Right lobe of liver (tissue), 6 donors: ENCODE data around the gene LRRTM4. TPM values are rescaled to one million over a fixed set of nuclear protein-coding genes. Genes with fewer than 3 reads are reported as not detected.

Experiments used
- ATAC-seq, 4 donors: fragments of 200-7000 bp; cut with Tn5 transposase; one replicate each; pipeline ENCODE4 v1.9.1; 2020; ENCODE audit warnings: mild to moderate bottlenecking in 4 of 4, moderate library complexity in 4 of 4
- DNase-seq, 3 donors: peaks; one replicate each; pipeline ENCODE4 v3.0.0-alpha.2; 2020
- H3K27ac ChIP-seq, 3 donors: fragments of 200-600 bp; one replicate each; pipeline ENCODE4 v1.8.0; 2022
- H3K27me3 ChIP-seq, 2 donors: fragments of 200-600 bp; one replicate each; pipeline ENCODE4 v1.8.0; 2022
- H3K36me3 ChIP-seq, 4 donors: fragments of 200-600 bp; sonication (generic) in 1 of 4; one replicate each; pipeline versions ENCODE4 v1.5.1 to v1.8.0; 2017 to 2022; ENCODE audit warnings: control low read depth in 1 of 4
- H3K4me1 ChIP-seq, 4 donors: fragments of 200-600 bp; sonication (generic) in 1 of 4; one replicate each; pipeline versions ENCODE4 v1.5.1 to v1.8.0; 2017 to 2022; ENCODE audit warnings: control low read depth in 1 of 4
- H3K4me3 ChIP-seq, 3 donors: fragments of 200-600 bp; one replicate each; pipeline ENCODE4 v1.8.0; 2022
- H3K9me3 ChIP-seq, 4 donors: fragments of 200-600 bp; sonication (generic) in 1 of 4; one replicate each; pipeline versions ENCODE4 v1.5.1 to v1.8.0; 2017 to 2022; ENCODE audit warnings: control low read depth in 1 of 4
- POLR2A ChIP-seq: fragments of 450-650 bp; IDR thresholded peaks from one replicate; pipeline ENCODE4 v1.6.1; 2017; ENCODE audit warnings: antibody characterized with exemption, mild to moderate bottlenecking
- WGBS: methylation state at CpG from one replicate; pipeline ENCODE4 v1.1.6; 2018; ENCODE audit warnings: low coverage, low lambda C conversion rate; ENCODE audit not compliant: insufficient coverage; ENCODE audit errors: missing lambda C conversion rate; 5-methylcytosine and 5-hydroxymethylcytosine counted together
- intact Hi-C, 2 donors: fragments of 100-400 bp; cut with DNase I; formaldehyde crosslinking; loops; one replicate each; pipeline versions ENCODE4 v1.11.2 to v1.14.1; 2022
- total RNA-seq, 6 experiments: library from RNA; depleted of rRNA in 2 of 6; stranded (reverse); fragments of >200 nt in 2 of 6; fragmentation: NEBNext Ultra II Directional in 3 of 6; extraction: Animal tissue kit (Norgen Biotek cat#: 25700) in 3 of 6; gene quantifications; one replicate each; pipeline versions ENCODE4 v1.1.0 to v1.2.4, GENCODE V29; 2016 to 2023
- TF ChIP-seq, protein P1 (sequence below), 4 donors: fragments of 200-600 bp in 3 of 4; fragments of 450-650 bp in 1 of 4; IDR thresholded peaks; one replicate each; pipeline versions ENCODE4 v1.5.1 to v1.8.0; 2016 to 2022; ENCODE audit warnings: antibody characterized with exemption in 4 of 4, mild to moderate bottlenecking in 2 of 4
- donor health status: DM: no; HTN: yes; CAD: no.
- donor health status: DM: no; HTN: no; CAD: no.
- donor health status: DM: no; HTN: no; CAD: no.
- donor health status: DM: no; HTN: yes; CAD: no.
- donor health status: DM: no; HTN: yes; CAD: no.

The LRRTM4 gene
- total RNA-seq, 6 experiments from 2014 or later, result 0.09 to 0.10 (median 0.09) TPM; not detected in 3

GRCh38 chr2:77314721-77315120 lies 207.5 kb downstream of the LRRTM4 start:
- ATAC-seq (no peak), DNase-seq (no peak)
- TF ChIP-seq, protein P1, sequence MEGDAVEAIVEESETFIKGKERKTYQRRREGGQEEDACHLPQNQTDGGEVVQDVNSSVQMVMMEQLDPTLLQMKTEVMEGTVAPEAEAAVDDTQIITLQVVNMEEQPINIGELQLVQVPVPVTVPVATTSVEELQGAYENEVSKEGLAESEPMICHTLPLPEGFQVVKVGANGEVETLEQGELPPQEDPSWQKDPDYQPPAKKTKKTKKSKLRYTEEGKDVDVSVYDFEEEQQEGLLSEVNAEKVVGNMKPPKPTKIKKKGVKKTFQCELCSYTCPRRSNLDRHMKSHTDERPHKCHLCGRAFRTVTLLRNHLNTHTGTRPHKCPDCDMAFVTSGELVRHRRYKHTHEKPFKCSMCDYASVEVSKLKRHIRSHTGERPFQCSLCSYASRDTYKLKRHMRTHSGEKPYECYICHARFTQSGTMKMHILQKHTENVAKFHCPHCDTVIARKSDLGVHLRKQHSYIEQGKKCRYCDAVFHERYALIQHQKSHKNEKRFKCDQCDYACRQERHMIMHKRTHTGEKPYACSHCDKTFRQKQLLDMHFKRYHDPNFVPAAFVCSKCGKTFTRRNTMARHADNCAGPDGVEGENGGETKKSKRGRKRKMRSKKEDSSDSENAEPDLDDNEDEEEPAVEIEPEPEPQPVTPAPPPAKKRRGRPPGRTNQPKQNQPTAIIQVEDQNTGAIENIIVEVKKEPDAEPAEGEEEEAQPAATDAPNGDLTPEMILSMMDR (IDR thresholded peaks at IDR 0.05), result no peak
- no peak for TF ChIP-seq POLR2A
- no peaks in the 10 kb centered on the region for H3K27me3 ChIP-seq
- no peak overlapping the region for H3K27ac ChIP-seq
- no peak overlapping the region for H3K4me3 ChIP-seq
- no peaks in the 10 kb centered on the region for H3K36me3 ChIP-seq
- no peaks in the 10 kb centered on the region for H3K9me3 ChIP-seq
- 29% methylated on average over 5 of the region's 5 CpGs for WGBS
- H3K4me1 ChIP-seq, result no peaks in the 10 kb centered on the region
- intact Hi-C loops, result no loop called here

DNA sequence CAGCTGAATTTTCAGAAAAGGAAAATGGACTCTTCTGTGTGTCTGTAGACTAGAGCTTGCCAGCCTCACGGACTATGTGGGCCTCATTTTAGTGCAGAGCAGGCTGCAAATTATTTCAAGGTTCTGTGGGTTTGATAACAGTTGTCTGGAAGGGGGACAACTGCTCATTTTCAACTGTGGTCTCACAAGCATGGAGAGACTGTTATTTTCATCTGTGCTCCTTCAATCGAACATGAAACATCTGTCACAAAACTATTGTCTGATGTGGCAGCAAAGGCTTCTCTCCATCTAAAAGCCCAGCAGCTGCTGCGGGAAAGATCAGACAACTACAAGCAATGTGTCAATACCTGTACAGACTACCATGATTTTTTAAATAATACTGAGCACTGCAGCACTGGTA lies 211.8 kb downstream of the LRRTM4 start:
- TF ChIP-seq POLR2A, result no peak
- H3K27ac ChIP-seq, result no peak overlapping the region
- no peaks in the 10 kb centered on the region for H3K4me1 ChIP-seq
- WGBS, result 34% methylated on average over 3 of the region's 3 CpGs
- H3K4me3 ChIP-seq, result no peak overlapping the region
- H3K27me3 ChIP-seq, result no peaks in the 10 kb centered on the region
- DNase-seq (no peak), ATAC-seq (no peak)
- H3K36me3 ChIP-seq, result no peaks in the 10 kb centered on the region
- intact Hi-C loops, result no loop called here
- no peaks in the 10 kb centered on the region for H3K9me3 ChIP-seq

- intact Hi-C loops, result no loop called here
- Histone ChIP-seq H3K4me3 (no peak overlapping the region), H3K27me3 (no peaks in the 10 kb centered on the region), H3K36me3 (no peaks in the 10 kb centered on the region), H3K4me1 (no peaks in the 10 kb centered on the region), H3K9me3 (no peaks in the 10 kb centered on the region), H3K27ac (no peak overlapping the region)
- ATAC-seq (no peak), DNase-seq (no peak)
- TF ChIP-seq POLR2A, result no peak
- TF ChIP-seq, protein P1 (IDR thresholded peaks at IDR 0.05), result no peak
- 53% methylated on average over 2 of the region's 2 CpGs for WGBS
Observed at GRCh38 chr2:77309725-77310124, 212.5 kb downstream of the LRRTM4 start.

GRCh38 chr2:77301441-77301840 lies 220.7 kb downstream of the LRRTM4 start:
- no peaks in the 10 kb centered on the region for H3K36me3 ChIP-seq
- no peak for DNase-seq
- H3K4me3 ChIP-seq, result no peak overlapping the region
- no peaks in the 10 kb centered on the region for H3K27me3 ChIP-seq
- no peaks in the 10 kb centered on the region for H3K4me1 ChIP-seq
- TF ChIP-seq, protein P1 (IDR thresholded peaks at IDR 0.05), result no peak
- no peak for TF ChIP-seq POLR2A
- no peak overlapping the region for H3K27ac ChIP-seq
- no peaks in the 10 kb centered on the region for H3K9me3 ChIP-seq
- ATAC-seq, result no peak
- intact Hi-C loops, result no loop called here
- WGBS, result 30% methylated on average over 1 of the region's 1 CpG

DNA sequence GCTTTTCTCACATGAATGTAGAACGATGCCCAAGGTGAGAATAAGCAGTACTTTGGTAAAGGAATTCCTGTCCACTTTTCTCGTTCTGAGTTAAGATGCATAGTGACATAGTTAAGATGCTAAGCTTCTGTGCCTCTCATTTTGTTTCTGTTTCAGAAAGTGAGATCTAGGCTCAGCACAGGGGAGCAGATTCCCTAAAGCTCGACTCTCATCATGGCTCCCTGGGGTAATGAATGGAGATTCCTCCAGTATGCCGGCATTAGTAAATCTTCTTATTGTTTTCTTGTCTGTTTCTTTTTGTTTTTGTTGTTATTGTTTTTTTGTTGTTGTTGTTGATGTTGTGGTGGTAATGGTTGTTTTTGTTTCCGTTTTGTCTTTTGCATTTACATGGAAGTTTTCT lies 225.4 kb downstream of the LRRTM4 start:
- intact Hi-C loops, result no loop called here
- H3K27me3 ChIP-seq, result no peaks in the 10 kb centered on the region
- ATAC-seq (no peak), DNase-seq (no peak)
- H3K4me3 ChIP-seq, result no peak overlapping the region
- TF ChIP-seq, protein P1 (IDR thresholded peaks at IDR 0.05), result no peak
- TF ChIP-seq POLR2A, result no peak
- H3K27ac ChIP-seq, result no peak overlapping the region
- no peaks in the 10 kb centered on the region for H3K4me1 ChIP-seq
- no peaks in the 10 kb centered on the region for H3K9me3 ChIP-seq
- WGBS, result 59% methylated on average over 5 of the region's 5 CpGs
- no peaks in the 10 kb centered on the region for H3K36me3 ChIP-seq
